ENCODE results near the gene HPCAL1.
A peak's percentile ranks its signal among the peaks of the same experiment; 100 is the strongest.
"Not testable (repeated sequence)": the region's sequence is repeated elsewhere in the genome, so short reads cannot be mapped to it uniquely, and the experiment has no call there.

The HPCAL1 gene

DNA sequence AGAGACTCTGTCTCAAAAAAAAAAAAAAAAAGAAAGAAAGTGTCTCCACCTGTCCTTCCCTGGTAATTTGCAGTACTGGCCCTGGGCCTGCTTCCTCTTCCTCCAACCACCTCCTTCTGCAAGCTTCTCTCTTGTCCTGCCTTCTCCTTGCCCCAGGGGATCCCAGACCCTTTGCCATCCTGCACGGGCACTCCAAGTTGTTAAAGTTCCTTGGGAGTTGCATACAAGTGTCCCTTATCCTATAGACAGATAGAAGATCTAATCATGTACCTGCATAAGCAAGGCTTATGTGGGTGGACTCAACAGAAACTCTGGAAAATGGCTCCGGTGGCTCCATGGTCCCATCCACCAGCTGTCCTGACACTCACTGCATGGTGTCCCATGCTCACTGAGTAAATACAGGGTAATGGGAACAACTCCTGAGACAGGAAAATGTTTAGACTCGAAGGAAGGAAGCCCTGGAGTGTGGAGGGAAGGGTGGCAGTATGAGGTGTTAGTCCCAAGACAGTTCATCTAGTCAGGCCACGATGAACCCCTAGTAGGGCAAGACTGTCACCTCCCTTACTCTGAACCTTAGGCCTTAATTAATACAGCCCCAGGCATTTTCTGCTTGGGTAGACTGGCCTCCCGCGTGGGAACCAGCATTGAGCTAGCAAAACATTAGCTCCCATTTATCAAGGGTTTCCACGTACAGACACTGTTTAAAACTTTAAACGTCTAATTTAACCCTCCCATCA, 128.3 kb downstream of the HPCAL1 start:
- DNase-seq: no peak

DNA sequence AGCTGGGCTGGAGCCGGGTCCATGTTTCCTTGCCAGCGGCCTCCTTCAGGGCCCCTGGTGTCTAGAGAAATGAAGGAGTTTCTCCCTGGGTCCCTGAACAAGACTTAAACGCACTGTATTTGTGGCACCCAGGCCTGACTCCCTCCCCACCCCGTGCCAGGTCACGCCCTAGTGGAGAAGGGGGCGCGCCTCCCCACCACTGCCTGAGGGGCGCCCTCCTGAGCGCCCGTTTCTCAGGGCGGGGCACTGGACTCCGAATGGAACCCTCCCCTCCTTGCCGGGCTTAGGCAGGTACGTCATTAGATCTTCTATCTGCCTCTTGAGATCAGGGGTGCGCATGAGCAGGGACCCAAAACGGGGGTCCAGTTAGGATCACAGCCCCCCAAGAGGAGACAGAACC, 129.1 kb downstream of the HPCAL1 start:
- DNase-seq: no peak

- DNase-seq: no peak
Measured at GRCh38 chr2:10432311-10433181, 129.8 kb downstream of the HPCAL1 start.

DNA sequence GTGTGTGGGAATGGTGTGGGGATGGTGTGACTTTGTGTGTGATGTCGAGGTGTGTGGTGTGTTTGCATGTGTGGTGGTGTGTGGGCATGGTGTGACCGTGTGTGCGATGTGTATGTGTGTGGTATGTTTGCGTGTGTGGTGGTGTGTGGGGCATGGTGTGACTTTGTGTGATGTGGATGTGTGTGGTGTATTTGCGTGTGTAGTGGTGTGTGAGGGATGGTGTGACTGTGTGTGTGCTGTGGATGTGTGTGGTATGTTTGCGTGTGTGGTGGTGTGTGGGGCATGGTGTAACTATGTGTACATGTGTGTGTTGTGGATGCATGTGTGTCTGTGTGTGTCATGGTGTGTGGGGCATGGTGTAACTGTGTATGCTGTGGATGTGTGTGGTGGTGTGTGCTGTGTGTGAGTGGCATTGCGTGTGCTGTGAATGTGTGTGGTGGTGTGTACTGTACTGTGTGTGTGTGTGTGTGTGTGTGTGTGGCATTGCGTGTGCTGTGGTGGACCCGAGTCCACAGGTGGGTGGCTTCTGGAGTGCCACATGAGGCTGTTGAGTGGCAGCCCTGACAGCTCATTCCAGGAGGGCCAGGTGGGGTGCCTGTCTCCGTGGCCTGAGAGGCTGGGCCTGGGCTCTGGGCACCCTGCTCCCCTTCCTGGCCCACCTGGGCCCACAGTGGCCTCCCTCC, 130.7 kb downstream of the HPCAL1 start:
- DNase-seq: no peak

GRCh38 chr2:10433947-10434885, 131.5 kb downstream of the HPCAL1 start:
- no peak for DNase-seq

DNA sequence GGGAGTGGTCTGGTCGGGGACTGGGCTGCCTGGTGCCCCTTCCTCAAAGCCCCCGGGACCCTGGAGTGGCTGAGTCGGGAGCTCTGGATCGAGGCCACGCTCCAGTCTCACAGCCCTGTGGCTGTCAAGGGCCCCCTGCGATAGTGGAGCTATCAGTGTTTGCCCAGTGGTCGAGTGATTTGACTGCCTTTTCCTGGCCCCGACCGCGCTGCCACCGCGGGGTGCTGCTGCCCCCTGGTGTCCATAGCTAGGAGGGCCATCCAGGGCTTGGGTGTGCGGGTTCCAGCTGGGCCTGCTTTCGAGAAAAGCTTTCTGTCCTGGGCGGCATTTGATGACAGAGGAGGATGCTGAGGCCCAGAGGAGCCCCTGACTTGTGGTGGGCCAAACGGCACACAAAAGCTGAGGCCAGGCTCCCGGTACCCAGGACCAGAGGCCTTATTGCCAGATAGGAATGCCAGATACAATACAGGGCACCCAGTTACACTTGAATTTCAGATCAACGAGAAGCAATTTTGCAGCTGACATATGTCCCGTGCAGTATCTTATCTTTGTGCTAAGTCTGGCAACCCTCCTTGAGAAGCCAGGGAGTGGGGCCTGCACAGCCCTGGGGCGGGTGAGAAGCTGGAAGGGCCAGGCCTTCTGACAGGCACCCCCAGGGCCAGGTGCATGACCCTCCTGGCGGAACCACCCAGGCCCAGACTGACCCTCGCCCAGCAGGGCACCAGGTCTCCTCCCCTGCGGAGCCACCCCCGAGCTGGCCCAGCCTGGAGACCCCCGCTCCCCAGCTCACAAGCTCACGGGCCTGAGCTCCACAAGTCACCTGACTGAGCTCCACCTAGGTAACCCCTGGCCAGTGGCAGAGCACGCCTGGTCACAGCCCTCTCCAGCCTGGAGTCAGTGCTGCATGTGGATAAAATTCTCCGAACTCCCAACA, 132.4 kb downstream of the HPCAL1 start:
- no peak for DNase-seq

DNA sequence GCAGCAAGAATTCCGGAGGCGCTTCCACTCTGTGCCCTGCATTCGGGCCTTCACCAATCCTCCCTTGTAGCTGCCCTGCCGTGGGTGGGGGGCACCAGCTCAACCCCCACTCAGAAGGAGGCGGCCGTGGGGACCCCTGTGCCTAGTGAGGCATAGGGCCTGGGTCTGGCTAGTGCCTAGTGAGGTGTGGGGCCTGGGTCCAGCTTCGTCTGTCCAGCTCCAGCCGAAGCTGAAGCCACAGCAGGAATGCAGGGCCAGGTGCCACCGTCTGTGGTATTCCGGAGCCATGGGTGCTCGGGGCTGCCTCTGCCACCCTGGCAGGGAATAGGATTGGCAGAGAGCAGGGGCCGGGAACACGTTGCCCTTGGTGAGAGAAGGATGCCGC, 133.1 kb downstream of the HPCAL1 start:
- no peak for DNase-seq

GRCh38 chr2:10436583-10437110, 133.9 kb downstream of the HPCAL1 start:
- DNase-seq: no peak

GRCh38 chr2:10437806-10438205, 135.1 kb downstream of the HPCAL1 start:
- DNase-seq: no peak

DNA sequence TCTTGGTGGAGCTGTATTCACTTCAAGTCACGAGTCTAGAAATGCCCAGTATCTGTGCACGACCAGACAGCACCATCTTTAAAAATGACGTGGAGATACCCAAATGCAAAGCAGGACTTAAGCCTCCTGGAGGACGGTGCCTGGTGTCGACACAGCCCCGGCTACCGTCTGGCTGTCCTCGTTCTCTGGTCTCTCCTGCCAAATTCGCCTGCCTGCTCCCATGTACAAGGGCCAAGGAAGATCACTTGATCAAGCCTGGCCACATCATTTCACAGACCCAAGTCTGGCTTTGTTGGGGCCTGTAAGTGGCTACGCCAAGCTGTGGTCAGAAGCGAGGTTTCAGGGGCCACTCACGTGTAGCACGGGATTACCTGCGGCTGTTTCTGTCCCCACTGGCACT, 136.0 kb downstream of the HPCAL1 start:
- DNase-seq: no peak

- no peak for DNase-seq
Measured at GRCh38 chr2:10439185-10439879, 136.6 kb downstream of the HPCAL1 start.

DNA sequence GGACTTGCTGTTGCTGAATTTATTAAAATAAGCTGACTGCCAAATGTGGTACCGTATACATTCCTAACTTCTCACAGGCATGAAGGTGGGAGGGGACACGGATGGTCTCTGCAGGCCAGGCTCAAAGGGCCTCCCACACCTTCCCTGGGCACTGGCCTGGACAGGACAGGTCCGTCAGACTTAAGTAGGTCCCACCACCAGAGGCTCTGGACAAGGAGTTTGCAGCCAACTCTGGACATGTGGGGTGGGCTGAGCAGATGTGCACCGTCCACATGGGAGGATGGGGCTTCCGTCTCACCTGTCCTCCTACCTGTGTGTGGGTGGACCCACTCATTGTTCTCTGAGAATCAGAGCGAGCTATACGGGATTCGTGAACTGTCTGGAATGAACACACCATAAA, 137.3 kb downstream of the HPCAL1 start:
- DNase-seq: no peak

- DNase-seq: no peak
Measured at GRCh38 chr2:10440736-10441135, 138.0 kb downstream of the HPCAL1 start.

DNA sequence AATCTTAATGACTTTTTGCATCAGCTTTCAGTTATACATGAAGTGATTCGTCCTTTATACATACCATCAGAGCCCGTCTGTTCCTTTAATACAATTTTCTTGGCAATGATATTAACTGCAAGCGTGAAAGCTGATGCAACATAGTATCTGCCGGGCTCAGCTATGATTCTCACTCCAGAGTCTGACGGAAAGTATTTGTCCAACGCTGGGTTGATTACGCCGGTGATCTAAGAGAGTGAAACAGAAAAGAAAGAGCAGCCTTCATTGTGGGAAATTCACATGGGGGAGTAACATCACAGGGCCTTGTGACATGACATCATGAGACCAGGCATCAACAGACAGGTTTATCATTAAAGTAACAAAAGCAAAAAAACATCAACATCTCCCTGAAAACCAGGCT, 139.2 kb downstream of the HPCAL1 start:
- no peak for DNase-seq

DNA sequence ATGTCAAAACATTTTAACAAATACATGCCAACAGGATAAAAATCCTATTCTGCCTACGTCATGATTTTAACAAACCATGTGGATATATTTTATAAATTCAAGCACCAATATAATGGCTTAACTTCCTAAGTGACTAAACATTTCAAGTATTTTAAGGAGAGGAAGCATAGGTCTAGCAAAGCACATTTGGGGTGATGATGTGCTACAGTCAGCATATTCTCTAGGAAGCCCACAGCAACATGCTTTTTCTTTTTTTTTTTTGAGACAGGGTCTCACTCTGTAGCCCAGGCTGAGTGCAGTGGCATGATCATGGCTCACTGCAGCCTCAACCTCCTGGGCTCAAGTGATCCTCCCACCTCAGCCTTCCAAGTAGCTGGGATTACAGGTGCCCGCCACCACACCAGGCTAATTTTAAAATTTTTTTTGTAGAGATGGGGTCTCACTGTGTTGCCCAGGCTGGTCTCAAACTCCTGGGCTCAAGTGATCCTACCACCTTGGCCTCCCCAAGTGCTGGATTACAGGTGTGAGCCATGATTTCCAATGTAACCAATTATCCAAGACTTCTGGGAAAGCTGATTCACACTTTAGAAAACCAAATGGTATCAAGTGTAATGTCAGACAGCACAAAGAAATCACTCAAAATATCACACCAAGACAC, 139.9 kb downstream of the HPCAL1 start:
- DNase-seq: not testable (repeated sequence)

DNA sequence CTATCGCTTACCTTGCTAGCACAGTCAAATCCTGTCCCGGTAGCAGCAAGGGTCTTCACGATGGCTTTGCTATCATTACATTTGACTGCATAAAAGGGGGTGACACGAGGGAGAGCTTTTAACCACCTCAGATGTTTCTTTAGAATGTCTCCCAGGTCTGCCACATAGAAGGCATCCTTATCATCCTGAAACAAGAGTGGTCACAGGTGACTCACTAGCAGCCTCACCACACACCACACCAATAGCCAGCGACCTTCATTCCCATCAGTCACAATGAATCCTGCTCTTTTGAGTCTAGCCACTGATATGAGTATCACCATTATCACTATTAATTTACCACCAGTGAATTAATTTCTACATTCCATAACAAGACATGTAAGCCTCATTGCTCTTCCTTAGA, 141.8 kb downstream of the HPCAL1 start:
- no peak for DNase-seq

DNA sequence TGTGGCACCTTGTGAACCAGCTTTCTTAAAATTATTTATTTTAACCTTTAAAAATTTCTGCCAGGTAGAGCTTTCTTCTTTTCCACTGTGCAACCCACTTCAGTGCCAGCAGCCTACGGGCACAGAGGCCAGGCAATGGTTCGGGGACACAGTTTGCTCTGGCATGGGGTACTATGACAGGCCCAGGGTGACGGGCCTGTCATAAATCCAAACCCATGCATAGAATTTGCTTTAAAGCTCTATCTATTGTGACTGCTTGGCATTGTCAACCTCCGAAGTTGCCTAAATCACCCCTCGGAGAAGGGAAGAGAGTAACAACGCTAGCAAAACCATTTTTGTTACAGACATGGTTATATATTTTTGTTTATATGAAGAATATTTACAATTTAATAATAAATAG, 143.9 kb downstream of the HPCAL1 start:
- no peak for DNase-seq

DNA sequence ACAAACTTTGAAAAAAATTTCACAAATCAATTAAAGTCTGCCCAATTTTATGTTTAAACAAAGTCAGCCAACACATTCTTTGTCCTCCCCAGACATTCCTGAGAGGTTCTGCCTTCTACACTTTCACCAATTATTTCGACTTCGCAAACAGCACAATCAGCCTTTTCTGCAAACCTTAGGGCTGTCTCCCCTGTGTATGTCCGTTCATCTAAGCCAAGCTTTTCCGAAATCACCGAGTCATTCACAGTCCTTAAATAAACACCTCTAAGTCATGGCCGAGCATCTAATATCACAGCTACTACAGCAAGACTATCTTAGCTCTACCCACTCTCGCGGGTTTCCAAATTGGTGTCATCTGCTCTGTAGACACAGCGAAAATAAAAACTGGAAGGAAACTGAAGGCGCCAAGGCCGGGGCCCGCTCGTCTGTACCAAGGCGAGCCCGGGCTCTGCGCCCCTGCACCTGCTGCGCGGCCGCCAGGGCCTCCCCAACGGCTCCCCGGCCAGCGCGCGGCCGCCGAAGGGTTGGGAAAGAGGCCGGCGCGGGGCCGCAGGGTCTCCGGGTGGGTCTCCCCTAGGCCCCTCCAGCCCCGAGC, 144.7 kb downstream of the HPCAL1 start:
- no peak for DNase-seq

GRCh38 chr2:10447895-10448575, 145.3 kb downstream of the HPCAL1 start, which contains the start of gene ODC1:
Gene ODC1, minus strand, starts transcription at chr2:10448327. Its CDS starts 3,295 bp downstream, at chr2:10445032.
- DNase-seq: peak; percentile 90

All from NCI-H446 treated with DMSO at 0.1 percent for 48 hours (cell line).